ENCODE results near the gene TWIST2.

The TWIST2 gene

DNA sequence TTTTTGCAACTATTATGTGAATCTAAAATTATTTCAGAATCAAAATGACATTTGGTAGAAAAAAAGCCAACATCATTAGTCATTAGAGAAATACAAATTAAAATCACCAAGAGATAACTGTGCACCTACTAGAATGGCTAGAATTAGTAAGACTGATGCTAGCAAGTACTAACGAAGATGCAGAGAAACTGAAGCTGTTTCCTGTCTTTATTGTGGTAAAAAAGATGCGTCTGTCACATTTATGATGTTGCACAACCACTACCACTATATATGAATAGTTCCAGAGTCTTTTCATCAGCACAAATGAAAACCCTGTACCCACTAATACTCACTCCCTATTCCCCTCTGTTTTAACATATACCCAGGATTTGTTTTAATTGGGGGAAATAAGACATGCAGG is 16.7 kb upstream of the TWIST2 start:
- TF ChIP-seq, protein P1, sequence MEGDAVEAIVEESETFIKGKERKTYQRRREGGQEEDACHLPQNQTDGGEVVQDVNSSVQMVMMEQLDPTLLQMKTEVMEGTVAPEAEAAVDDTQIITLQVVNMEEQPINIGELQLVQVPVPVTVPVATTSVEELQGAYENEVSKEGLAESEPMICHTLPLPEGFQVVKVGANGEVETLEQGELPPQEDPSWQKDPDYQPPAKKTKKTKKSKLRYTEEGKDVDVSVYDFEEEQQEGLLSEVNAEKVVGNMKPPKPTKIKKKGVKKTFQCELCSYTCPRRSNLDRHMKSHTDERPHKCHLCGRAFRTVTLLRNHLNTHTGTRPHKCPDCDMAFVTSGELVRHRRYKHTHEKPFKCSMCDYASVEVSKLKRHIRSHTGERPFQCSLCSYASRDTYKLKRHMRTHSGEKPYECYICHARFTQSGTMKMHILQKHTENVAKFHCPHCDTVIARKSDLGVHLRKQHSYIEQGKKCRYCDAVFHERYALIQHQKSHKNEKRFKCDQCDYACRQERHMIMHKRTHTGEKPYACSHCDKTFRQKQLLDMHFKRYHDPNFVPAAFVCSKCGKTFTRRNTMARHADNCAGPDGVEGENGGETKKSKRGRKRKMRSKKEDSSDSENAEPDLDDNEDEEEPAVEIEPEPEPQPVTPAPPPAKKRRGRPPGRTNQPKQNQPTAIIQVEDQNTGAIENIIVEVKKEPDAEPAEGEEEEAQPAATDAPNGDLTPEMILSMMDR (conservative IDR thresholded peaks at IDR 0.05; ENCODE audit: control insufficient read depth, insufficient read depth, low read depth, low read length) = no peak
- no peak overlapping the region for H3K4me3 ChIP-seq (ENCODE audit: control insufficient read depth, low read depth, low read length)
- DNase-seq (ENCODE audit: low read depth) = no peak

DNA sequence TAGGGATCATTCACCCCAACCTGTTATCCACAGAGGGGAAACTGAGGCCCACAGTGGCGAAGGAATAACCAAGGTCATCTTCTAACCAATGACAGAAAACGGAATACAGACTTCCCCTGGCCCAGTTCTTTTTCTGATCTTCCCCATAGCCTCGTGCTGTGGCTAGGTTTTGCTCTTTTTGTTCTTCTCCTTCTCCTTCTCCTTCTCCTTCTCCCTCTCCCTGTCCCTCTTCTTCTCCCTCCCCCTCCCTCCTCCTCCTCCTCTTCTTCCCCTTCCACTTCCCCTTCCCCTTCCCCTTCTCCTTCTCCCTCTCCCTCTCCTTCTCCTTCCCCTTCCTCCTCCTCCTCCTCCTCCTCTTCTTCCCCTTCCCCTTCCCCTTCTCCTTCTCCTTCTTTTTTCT is 12.9 kb upstream of the TWIST2 start:
- no peak for DNase-seq (ENCODE audit: low read depth)
- TF ChIP-seq, protein P1 (conservative IDR thresholded peaks at IDR 0.05; ENCODE audit: control insufficient read depth, insufficient read depth, low read depth, low read length) = no peak
- H3K4me3 ChIP-seq (ENCODE audit: control insufficient read depth, low read depth, low read length) = no peak overlapping the region

DNA sequence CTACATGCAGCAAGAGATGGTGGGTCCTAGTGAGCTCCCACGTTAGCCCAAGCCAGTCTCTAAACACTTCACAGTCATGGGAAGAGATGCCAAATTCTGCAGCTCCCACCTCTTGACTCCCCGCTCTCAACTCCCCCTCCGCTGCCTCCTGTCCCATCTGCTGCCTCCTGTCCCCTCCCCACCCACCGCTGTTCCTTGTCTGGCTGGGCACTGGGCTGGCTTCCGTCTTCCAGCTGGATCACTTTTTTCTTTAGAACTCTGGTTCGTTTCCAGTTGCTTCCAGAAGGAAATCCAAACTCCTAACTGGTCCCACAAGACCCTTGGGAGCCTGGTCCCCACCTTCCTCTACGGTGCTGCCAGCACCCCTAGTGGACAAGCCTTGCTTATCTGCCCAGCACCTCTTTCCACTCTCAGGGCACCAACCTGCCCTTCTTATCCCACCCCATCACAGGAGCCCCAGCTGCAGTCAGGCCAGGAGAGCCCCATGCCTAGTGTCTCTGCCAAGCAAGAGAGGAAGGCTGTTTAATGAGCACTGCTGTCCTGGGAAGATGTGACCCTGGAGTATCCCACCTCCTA is 12.1 kb upstream of the TWIST2 start:
- DNase-seq (ENCODE audit: low read depth) = no peak
- TF ChIP-seq, protein P1 (conservative IDR thresholded peaks at IDR 0.05; ENCODE audit: control insufficient read depth, insufficient read depth, low read depth, low read length) = peak; percentile 31
- no peak overlapping the region for H3K4me3 ChIP-seq (ENCODE audit: control insufficient read depth, low read depth, low read length)

DNA sequence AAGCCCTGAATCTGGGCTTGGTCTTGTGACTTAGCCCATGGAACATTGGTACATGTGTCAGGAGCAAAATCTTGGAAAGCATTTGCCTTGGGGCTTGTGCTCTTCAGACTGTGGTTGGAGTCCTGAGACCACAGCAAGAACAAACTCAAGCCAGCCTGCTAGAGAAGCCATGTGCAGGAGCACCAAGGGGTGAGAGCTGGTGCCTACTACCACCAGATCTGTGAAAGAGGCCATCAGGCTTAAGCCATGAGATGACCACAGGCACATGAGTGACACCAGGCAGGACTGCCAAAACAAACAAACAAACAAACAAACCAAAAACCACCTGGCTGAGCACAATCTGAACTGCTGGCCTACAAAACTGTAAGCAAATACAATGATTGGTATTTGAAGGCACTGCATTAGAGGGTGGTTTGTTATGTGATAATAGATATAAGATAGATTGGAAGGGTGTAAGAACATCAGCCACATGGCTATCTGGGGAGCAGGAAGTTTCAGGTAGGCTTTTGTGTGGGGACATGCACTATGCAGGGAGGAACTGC is 9.0 kb upstream of the TWIST2 start:
- no peak for DNase-seq (ENCODE audit: low read depth)
- TF ChIP-seq, protein P1 (conservative IDR thresholded peaks at IDR 0.05; ENCODE audit: control insufficient read depth, insufficient read depth, low read depth, low read length) = no peak
- no peak overlapping the region for H3K4me3 ChIP-seq (ENCODE audit: control insufficient read depth, low read depth, low read length)

DNA sequence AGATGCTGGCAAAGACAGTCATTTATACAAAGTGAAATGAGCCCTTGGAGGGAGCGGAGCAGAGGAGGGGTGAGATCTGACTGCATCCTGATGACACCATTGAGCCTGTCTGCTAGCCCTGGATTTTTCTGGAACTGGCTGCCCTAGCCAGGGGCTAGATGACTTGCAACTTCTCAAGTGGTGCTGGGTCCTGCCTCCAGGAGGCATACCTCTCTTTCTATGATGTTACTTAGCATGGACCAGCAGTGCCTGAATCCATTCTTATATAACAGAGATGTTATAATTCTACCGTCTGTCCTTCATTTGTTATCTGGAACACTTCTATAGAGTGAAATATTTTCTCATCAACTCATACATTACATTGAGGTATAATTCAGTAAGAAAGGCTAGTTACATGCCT is 8.5 kb upstream of the TWIST2 start:
- no peak overlapping the region for H3K4me3 ChIP-seq (ENCODE audit: control insufficient read depth, low read depth, low read length)
- no peak for DNase-seq (ENCODE audit: low read depth)
- TF ChIP-seq, protein P1 (conservative IDR thresholded peaks at IDR 0.05; ENCODE audit: control insufficient read depth, insufficient read depth, low read depth, low read length) = no peak

DNA sequence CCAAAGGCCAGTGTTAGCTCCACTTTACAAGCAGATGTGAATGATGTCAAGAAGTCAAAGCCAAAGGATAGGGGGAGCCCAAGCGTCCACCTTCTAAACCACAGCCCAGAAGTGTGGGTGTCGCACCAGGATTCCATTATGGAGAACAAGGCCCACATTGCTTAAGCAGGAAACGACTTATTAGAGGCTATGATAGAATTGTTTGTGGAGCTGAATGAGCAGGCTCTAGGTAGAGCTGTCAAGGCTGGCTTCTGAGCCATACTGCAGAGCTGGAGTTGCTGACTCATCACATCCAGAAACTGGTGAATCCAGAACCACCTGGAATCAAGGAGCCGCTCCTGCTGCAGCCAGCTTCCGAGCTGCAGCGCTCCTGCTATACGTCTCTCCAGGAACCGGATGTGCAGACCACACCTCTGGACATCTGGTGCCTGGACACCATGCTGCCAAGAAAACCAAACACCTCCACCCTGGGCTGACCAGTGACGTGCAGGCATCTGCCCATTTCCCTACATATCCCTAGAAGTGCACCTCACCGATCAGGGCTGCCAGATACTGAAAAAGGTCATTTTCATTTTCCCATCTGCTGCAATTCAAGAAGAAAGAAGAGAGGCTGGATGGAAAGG is 6.2 kb upstream of the TWIST2 start:
- no peak for DNase-seq (ENCODE audit: low read depth)
- no peak overlapping the region for H3K4me3 ChIP-seq (ENCODE audit: control insufficient read depth, low read depth, low read length)
- TF ChIP-seq, protein P1 (conservative IDR thresholded peaks at IDR 0.05; ENCODE audit: control insufficient read depth, insufficient read depth, low read depth, low read length) = peak; percentile 2
